OCI-LY3 (cell line): ENCODE measurements around the gene EBI3.

ENCODE experiments used
- CTCF ChIP-seq: fragments of 200-600, 300-600 bp; sonication (generic); IDR thresholded peaks from 2 replicates; pipeline ENCODE4 v1.5.1; 2014; ENCODE audit warnings: antibody characterized with exemption, low read length, low read depth
- EZH2phosphoT487 ChIP-seq: fragments of 200-600 bp; shearing (Covaris generic); IDR thresholded peaks from 2 replicates; pipeline ENCODE4 v1.6.1; 2018; ENCODE audit warnings: antibody characterized with exemption, mixed run types, low read depth

DNA sequence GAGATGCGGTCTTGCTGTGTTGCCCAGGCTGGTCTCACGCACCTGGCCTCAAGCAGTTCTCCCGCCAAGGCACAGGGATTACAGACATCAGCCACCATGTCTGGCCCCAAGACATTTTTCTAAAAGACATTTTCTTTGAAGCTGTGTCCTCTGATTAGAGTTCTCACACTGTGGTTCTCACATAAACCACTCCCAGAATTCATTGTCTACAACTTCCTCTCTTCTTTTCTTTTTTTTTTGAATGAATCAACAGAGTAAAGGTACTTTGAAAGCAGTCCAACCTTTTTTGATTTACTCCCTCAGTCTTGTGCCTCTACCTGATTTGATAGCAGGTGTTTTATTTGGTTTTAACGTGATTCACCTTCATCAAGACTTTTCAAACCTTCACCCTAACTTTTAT, 35.5 kb downstream of the EBI3 start:
- TF ChIP-seq CTCF = no peak
- no peak for TF ChIP-seq EZH2phosphoT487
